Epithelial cell of umbilical artery (primary cell): ENCODE measurements around the gene TBL1XR1. TPM values are rescaled to one million over a fixed set of nuclear protein-coding genes. Genes with fewer than 3 reads are reported as not detected.

ENCODE experiments used
- total RNA-seq: library from RNA; depleted of rRNA; stranded (reverse); fragments of >200 nt; gene quantifications from 2 replicates; pipeline ENCODE4 v1.2.3, GENCODE V29; 2014

The TBL1XR1 gene
- total RNA-seq, result 98.1 and 154 TPM in 2 replicates

DNA sequence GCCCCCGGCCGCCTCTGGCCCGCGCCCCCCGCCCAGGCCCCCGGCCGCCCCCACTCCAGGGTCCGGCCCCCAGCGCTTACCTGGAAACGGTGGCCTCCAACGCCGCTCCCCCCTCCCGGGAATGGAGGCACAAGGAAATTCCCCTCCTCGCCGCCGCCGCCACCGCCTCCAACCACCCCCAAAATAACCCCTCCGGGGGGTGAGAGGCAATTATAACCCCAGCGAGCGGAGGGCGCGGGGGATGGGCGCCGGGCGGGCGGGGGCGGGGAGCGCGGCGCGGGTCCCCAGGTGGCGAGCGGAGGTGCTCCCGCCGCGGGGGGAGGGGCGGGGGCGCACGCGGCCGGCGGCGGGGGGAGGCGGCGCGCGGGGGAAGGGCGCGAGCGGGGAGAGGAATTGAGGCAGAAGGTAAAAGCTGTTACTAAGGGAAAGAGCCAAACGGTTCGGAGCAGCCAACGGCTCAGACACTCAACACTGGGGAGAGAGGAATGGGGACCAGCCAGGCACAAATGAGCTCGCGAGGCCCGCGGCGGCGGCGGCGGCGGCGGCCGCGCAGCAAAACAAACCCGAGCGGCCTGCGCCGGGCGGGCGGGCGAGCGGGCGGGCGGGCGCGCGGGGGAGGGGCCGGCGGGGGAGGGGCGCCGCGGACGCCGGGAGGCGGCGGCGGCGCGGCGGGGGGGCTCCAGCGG lies at the start of gene TBL1XR1:
Gene TBL1XR1, minus strand, starts transcription at position 442 of the 686 bp plus-strand sequence. CDS start 132,505 bp downstream, outside the sequence.

